Measurements from ENCODE around the gene ZP1.

ZP1 gene

GRCh38 chr11:60913793-60914632, 46.7 kb downstream of the ZP1 start, which contains the start of gene TMEM109:
Gene TMEM109, plus strand, starts transcription at chr11:60914158. Its CDS starts 5,536 bp downstream, at chr11:60919694.
- Histone ChIP-seq H3K4me3 (ENCODE audit: low read length in 2 of 2) (peak within 1 kb of the TSS; percentile 89 to 92), H3K27me3 (ENCODE audit: control insufficient read depth in 1 of 2, insufficient read depth in 2 of 2, low read length in 2 of 2) (peaks cover 3% of the 10 kb centered on the region in 2 donors), H3K9ac (ENCODE audit: low read length in 2 of 2) (peak within 1 kb of the TSS; percentile 99 to 100), H3K9me3 (ENCODE audit: control insufficient read depth in 2 of 2, low read length in 2 of 2) (no peaks in the 10 kb centered on the region), H3K4me1 (ENCODE audit: control insufficient read depth, insufficient read depth, low read length) (peaks cover 34% of the 10 kb centered on the region), H3K27ac (ENCODE audit: low read length) (peak within 1 kb of the TSS; percentile 97), H3K36me3 (ENCODE audit: control insufficient read depth in 2 of 2, insufficient read depth in 2 of 2, low read length in 2 of 2) (no peaks in the 10 kb centered on the region)

GRCh38 chr11:60914633-60915247, 47.4 kb downstream of the ZP1 start:
- Histone ChIP-seq H3K9ac (ENCODE audit: low read length in 2 of 2) (peak overlapping the region; percentile 99 to 100), H3K27me3 (ENCODE audit: control insufficient read depth in 1 of 2, insufficient read depth in 2 of 2, low read length in 2 of 2) (peaks cover 3% of the 10 kb centered on the region in 2 donors), H3K27ac (ENCODE audit: low read length) (peak overlapping the region; percentile 97), H3K36me3 (ENCODE audit: control insufficient read depth in 2 of 2, insufficient read depth in 2 of 2, low read length in 2 of 2) (peaks cover 2 to 3% of the 10 kb centered on the region in 2 donors), H3K4me1 (ENCODE audit: control insufficient read depth, insufficient read depth, low read length) (peaks cover 39% of the 10 kb centered on the region), H3K9me3 (ENCODE audit: control insufficient read depth in 2 of 2, low read length in 2 of 2) (no peaks in the 10 kb centered on the region), H3K4me3 (ENCODE audit: low read length in 2 of 2) (peak overlapping the region; percentile 89 to 92)

- Histone ChIP-seq H3K9ac (ENCODE audit: low read length in 2 of 2) (peak overlapping the region; percentile 99 to 100), H3K27me3 (ENCODE audit: control insufficient read depth in 1 of 2, insufficient read depth in 2 of 2, low read length in 2 of 2) (peaks cover 3% of the 10 kb centered on the region in 2 donors), H3K9me3 (ENCODE audit: control insufficient read depth in 2 of 2, low read length in 2 of 2) (no peaks in the 10 kb centered on the region), H3K27ac (ENCODE audit: low read length) (peak overlapping the region; percentile 97), H3K36me3 (ENCODE audit: control insufficient read depth in 2 of 2, insufficient read depth in 2 of 2, low read length in 2 of 2) (peaks cover 8 to 9% of the 10 kb centered on the region in 2 donors), H3K4me1 (ENCODE audit: control insufficient read depth, insufficient read depth, low read length) (peaks cover 43% of the 10 kb centered on the region), H3K4me3 (ENCODE audit: low read length in 2 of 2) (peak overlapping the region; percentile 89 to 92)
Observed at GRCh38 chr11:60915248-60915914, 48.0 kb downstream of the ZP1 start.

GRCh38 chr11:60916669-60917206, 49.4 kb downstream of the ZP1 start:
- Histone ChIP-seq H3K4me3 (ENCODE audit: low read length in 2 of 2) (no peak overlapping the region), H3K27ac (ENCODE audit: low read length) (no peak overlapping the region), H3K27me3 (ENCODE audit: control insufficient read depth in 1 of 2, insufficient read depth in 2 of 2, low read length in 2 of 2) (no peaks in the 10 kb centered on the region), H3K36me3 (ENCODE audit: control insufficient read depth in 2 of 2, insufficient read depth in 2 of 2, low read length in 2 of 2) (peaks cover 19 to 22% of the 10 kb centered on the region in 2 donors), H3K4me1 (ENCODE audit: control insufficient read depth, insufficient read depth, low read length) (peaks cover 43% of the 10 kb centered on the region), H3K9me3 (ENCODE audit: control insufficient read depth in 2 of 2, low read length in 2 of 2) (no peaks in the 10 kb centered on the region), H3K9ac (ENCODE audit: low read length in 2 of 2) (peak overlapping the region in 1 of 2 donors; percentile 36)

- H3K9me3 ChIP-seq (ENCODE audit: control insufficient read depth in 2 of 2, low read length in 2 of 2) = no peaks in the 10 kb centered on the region
- no peak overlapping the region for H3K4me3 ChIP-seq (ENCODE audit: low read length in 2 of 2)
- H3K4me1 ChIP-seq (ENCODE audit: control insufficient read depth, insufficient read depth, low read length) = peaks cover 43% of the 10 kb centered on the region
- no peak overlapping the region for H3K27ac ChIP-seq (ENCODE audit: low read length)
- no peaks in the 10 kb centered on the region for H3K27me3 ChIP-seq (ENCODE audit: control insufficient read depth in 1 of 2, insufficient read depth in 2 of 2, low read length in 2 of 2)
- H3K9ac ChIP-seq (ENCODE audit: low read length in 2 of 2) = no peak overlapping the region
- H3K36me3 ChIP-seq (ENCODE audit: control insufficient read depth in 2 of 2, insufficient read depth in 2 of 2, low read length in 2 of 2) = peaks cover 24 to 27% of the 10 kb centered on the region in 2 donors
Observed at GRCh38 chr11:60917267-60917666, 49.9 kb downstream of the ZP1 start.

GRCh38 chr11:60918251-60918938, 51.1 kb downstream of the ZP1 start:
- peaks cover under 1 to 1% of the 10 kb centered on the region in 2 donors for H3K27me3 ChIP-seq (ENCODE audit: control insufficient read depth in 1 of 2, insufficient read depth in 2 of 2, low read length in 2 of 2)
- peaks cover 34 to 38% of the 10 kb centered on the region in 2 donors for H3K36me3 ChIP-seq (ENCODE audit: control insufficient read depth in 2 of 2, insufficient read depth in 2 of 2, low read length in 2 of 2)
- no peak overlapping the region for H3K27ac ChIP-seq (ENCODE audit: low read length)
- no peak overlapping the region for H3K9ac ChIP-seq (ENCODE audit: low read length in 2 of 2)
- H3K9me3 ChIP-seq (ENCODE audit: control insufficient read depth in 2 of 2, low read length in 2 of 2) = no peaks in the 10 kb centered on the region
- H3K4me1 ChIP-seq (ENCODE audit: control insufficient read depth, insufficient read depth, low read length) = peaks cover 37% of the 10 kb centered on the region
- H3K4me3 ChIP-seq (ENCODE audit: low read length in 2 of 2) = no peak overlapping the region

- H3K4me1 ChIP-seq (ENCODE audit: control insufficient read depth, insufficient read depth, low read length) = peaks cover 41% of the 10 kb centered on the region
- no peak overlapping the region for H3K27ac ChIP-seq (ENCODE audit: low read length)
- H3K4me3 ChIP-seq (ENCODE audit: low read length in 2 of 2) = no peak overlapping the region
- H3K36me3 ChIP-seq (ENCODE audit: control insufficient read depth in 2 of 2, insufficient read depth in 2 of 2, low read length in 2 of 2) = peaks cover 35 to 39% of the 10 kb centered on the region in 2 donors
- no peaks in the 10 kb centered on the region for H3K9me3 ChIP-seq (ENCODE audit: control insufficient read depth in 2 of 2, low read length in 2 of 2)
- H3K27me3 ChIP-seq (ENCODE audit: control insufficient read depth in 1 of 2, insufficient read depth in 2 of 2, low read length in 2 of 2) = peaks cover 4 to 5% of the 10 kb centered on the region in 2 donors
- no peak overlapping the region for H3K9ac ChIP-seq (ENCODE audit: low read length in 2 of 2)
Observed at GRCh38 chr11:60918939-60919265, 51.6 kb downstream of the ZP1 start.

- peaks cover 41% of the 10 kb centered on the region for H3K4me1 ChIP-seq (ENCODE audit: control insufficient read depth, insufficient read depth, low read length)
- peaks cover 35 to 39% of the 10 kb centered on the region in 2 donors for H3K36me3 ChIP-seq (ENCODE audit: control insufficient read depth in 2 of 2, insufficient read depth in 2 of 2, low read length in 2 of 2)
- H3K9ac ChIP-seq (ENCODE audit: low read length in 2 of 2) = no peak overlapping the region
- H3K27me3 ChIP-seq (ENCODE audit: control insufficient read depth in 1 of 2, insufficient read depth in 2 of 2, low read length in 2 of 2) = peaks cover 4 to 5% of the 10 kb centered on the region in 2 donors
- no peak overlapping the region for H3K27ac ChIP-seq (ENCODE audit: low read length)
- H3K9me3 ChIP-seq (ENCODE audit: control insufficient read depth in 2 of 2, low read length in 2 of 2) = no peaks in the 10 kb centered on the region
- no peak overlapping the region for H3K4me3 ChIP-seq (ENCODE audit: low read length in 2 of 2)
Observed at GRCh38 chr11:60919320-60919719, 52.0 kb downstream of the ZP1 start.

- Histone ChIP-seq H3K36me3 (ENCODE audit: control insufficient read depth in 2 of 2, insufficient read depth in 2 of 2, low read length in 2 of 2) (peaks cover 35 to 39% of the 10 kb centered on the region in 2 donors), H3K4me3 (ENCODE audit: low read length in 2 of 2) (no peak overlapping the region), H3K27ac (ENCODE audit: low read length) (no peak overlapping the region), H3K9ac (ENCODE audit: low read length in 2 of 2) (no peak overlapping the region), H3K4me1 (ENCODE audit: control insufficient read depth, insufficient read depth, low read length) (peaks cover 47% of the 10 kb centered on the region), H3K27me3 (ENCODE audit: control insufficient read depth in 1 of 2, insufficient read depth in 2 of 2, low read length in 2 of 2) (peaks cover 9 to 10% of the 10 kb centered on the region in 2 donors), H3K9me3 (ENCODE audit: control insufficient read depth in 2 of 2, low read length in 2 of 2) (no peaks in the 10 kb centered on the region)
Observed at GRCh38 chr11:60919956-60920355, 52.6 kb downstream of the ZP1 start.

GRCh38 chr11:60921259-60921658, 53.9 kb downstream of the ZP1 start:
- Histone ChIP-seq H3K27me3 (ENCODE audit: control insufficient read depth in 1 of 2, insufficient read depth in 2 of 2, low read length in 2 of 2) (peaks cover 17 to 23% of the 10 kb centered on the region in 2 donors), H3K9ac (ENCODE audit: low read length in 2 of 2) (no peak overlapping the region), H3K36me3 (ENCODE audit: control insufficient read depth in 2 of 2, insufficient read depth in 2 of 2, low read length in 2 of 2) (peaks cover 35 to 39% of the 10 kb centered on the region in 2 donors), H3K27ac (ENCODE audit: low read length) (no peak overlapping the region), H3K4me1 (ENCODE audit: control insufficient read depth, insufficient read depth, low read length) (peaks cover 38% of the 10 kb centered on the region), H3K9me3 (ENCODE audit: control insufficient read depth in 2 of 2, low read length in 2 of 2) (no peaks in the 10 kb centered on the region), H3K4me3 (ENCODE audit: low read length in 2 of 2) (no peak overlapping the region)
